Neural cell (in vitro differentiated cells): ENCODE results near the gene MANEA.

Experiments used
- CTCF ChIP-seq: fragments of 450-650 bp; IDR thresholded peaks from 2 replicates; pipeline ENCODE4 v1.5.1; 2014; ENCODE audit warnings: antibody characterized with exemption, mild to moderate bottlenecking, moderate library complexity; ENCODE audit not compliant: poor library complexity, severe bottlenecking
- EP300 ChIP-seq: fragments of 450-650 bp; conservative IDR thresholded peaks from 2 replicates; pipeline ENCODE4 v1.6.1; 2014; ENCODE audit warnings: antibody characterized with exemption, mild to moderate bottlenecking, moderate library complexity; ENCODE audit not compliant: poor library complexity, severe bottlenecking
- EZH2 ChIP-seq: fragments of 200-600, 300-800 bp; shearing (Covaris generic), sonication (generic); IDR thresholded peaks from 2 replicates; pipeline ENCODE4 v1.6.1; 2014; ENCODE audit warnings: antibody characterized with exemption, low read length, borderline replicate concordance, mild to moderate bottlenecking; ENCODE audit not compliant: insufficient read depth, poor library complexity, severe bottlenecking
- MXI1 ChIP-seq: fragments of 450-650 bp; conservative IDR thresholded peaks from 2 replicates; pipeline ENCODE4 v1.6.1; 2014; ENCODE audit warnings: antibody characterized with exemption, mild to moderate bottlenecking; ENCODE audit not compliant: poor library complexity, severe bottlenecking
- RAD21 ChIP-seq: fragments of 450-650 bp; conservative IDR thresholded peaks from 2 replicates; pipeline ENCODE4 v1.6.1; 2014; ENCODE audit warnings: antibody characterized with exemption, mild to moderate bottlenecking, moderate library complexity
- REST ChIP-seq: IDR thresholded peaks from 2 replicates; pipeline ENCODE4 v1.6.1; 2012; ENCODE audit warnings: borderline replicate concordance
- SMC3 ChIP-seq: fragments of 450-650 bp; conservative IDR thresholded peaks from 2 replicates; pipeline ENCODE4 v1.6.1; 2014; ENCODE audit warnings: antibody characterized with exemption, mild to moderate bottlenecking, moderate library complexity; ENCODE audit not compliant: poor library complexity

- no peak for TF ChIP-seq CTCF
- TF ChIP-seq EZH2: no peak
- no peak for TF ChIP-seq SMC3
- TF ChIP-seq EP300: no peak
- TF ChIP-seq MXI1: no peak
- no peak for TF ChIP-seq REST
- TF ChIP-seq RAD21: no peak
These were observed 33.5 kb upstream of the MANEA start for GRCh38 chr6:95543798-95544197.
